GM12878 (cell line): ENCODE results near the gene SNAPC4. TPM values are rescaled to one million over a fixed set of nuclear protein-coding genes. Genes with fewer than 3 reads are reported as not detected.

Experiments
- CBFB ChIP-seq: IDR thresholded peaks from 2 replicates; pipeline ENCODE4 v1.6.1; 2016; ENCODE audit warnings: antibody characterized with exemption, low read depth
- CREB1 ChIP-seq: IDR thresholded peaks from 2 replicates; pipeline ENCODE4 v1.6.1; 2012; ENCODE audit warnings: low read depth, mild to moderate bottlenecking, inconsistent platforms
- CREM ChIP-seq: IDR thresholded peaks from 2 replicates; pipeline ENCODE4 v1.6.1; 2014; ENCODE audit warnings: antibody characterized with exemption, low read depth
- E2F4 ChIP-seq: IDR thresholded peaks from 2 replicates; pipeline ENCODE4 v1.6.1; 2012; ENCODE audit warnings: low read depth, low read length, improper control_type of control experiment
- ESRRA ChIP-seq: IDR thresholded peaks from 2 replicates; pipeline ENCODE4 v1.6.1; 2012; ENCODE audit warnings: mild to moderate bottlenecking, low read length, improper control_type of control experiment
- EZH2 ChIP-seq: IDR thresholded peaks from 2 replicates; pipeline ENCODE4 v1.6.1; 2012; ENCODE audit warnings: low read depth, mild to moderate bottlenecking, control low read depth, inconsistent platforms, low read length, borderline replicate concordance; ENCODE audit not compliant: control insufficient read depth
- FOXK2 ChIP-seq: fragments of 450-650 bp; IDR thresholded peaks from 2 replicates; pipeline ENCODE4 v1.6.1; 2017; ENCODE audit warnings: mild to moderate bottlenecking, moderate library complexity
- GABPA ChIP-seq: IDR thresholded peaks from 2 replicates; pipeline ENCODE4 v1.6.1; 2014; ENCODE audit warnings: antibody characterized with exemption, low read depth, mild to moderate bottlenecking, inconsistent platforms
- HDAC2 ChIP-seq: fragments of 200-600 bp; sonication (generic); IDR thresholded peaks from 2 replicates; pipeline ENCODE4 v1.6.1; 2017
- IRF3 ChIP-seq: fragments of 450-650 bp; IDR thresholded peaks from 2 replicates; pipeline ENCODE4 v1.6.1; 2014; ENCODE audit warnings: mild to moderate bottlenecking
- IRF4 ChIP-seq: IDR thresholded peaks from 2 replicates; pipeline ENCODE4 v1.6.1; 2011; ENCODE audit warnings: low read depth, low read length
- KDM1A ChIP-seq: fragments of 200-600 bp; sonication (generic); IDR thresholded peaks from 2 replicates; pipeline ENCODE4 v1.6.1; 2016; ENCODE audit warnings: borderline replicate concordance
- MEF2A ChIP-seq: IDR thresholded peaks from 2 replicates; pipeline ENCODE4 v1.6.1; 2011; ENCODE audit warnings: low read depth, mild to moderate bottlenecking, low read length, moderate library complexity; ENCODE audit not compliant: insufficient read depth
- MTA2 ChIP-seq: fragments of 450-650 bp; IDR thresholded peaks from 2 replicates; pipeline ENCODE4 v1.6.1; 2016; ENCODE audit warnings: low read depth, mild to moderate bottlenecking, moderate library complexity
- NFYA ChIP-seq: IDR thresholded peaks from 2 replicates; pipeline ENCODE4 v1.6.1; 2011; ENCODE audit warnings: low read depth, mild to moderate bottlenecking, low read length, improper control_type of control experiment, borderline replicate concordance
- NR2C1 ChIP-seq: fragments of 450-650 bp; IDR thresholded peaks from 2 replicates; pipeline ENCODE4 v1.6.1; 2017; ENCODE audit warnings: antibody characterized with exemption, mild to moderate bottlenecking, moderate library complexity
- PAX5 ChIP-seq: IDR thresholded peaks from 2 replicates; pipeline ENCODE4 v1.6.1; 2011; ENCODE audit warnings: low read depth, low read length, borderline replicate concordance
- PBX3 ChIP-seq: IDR thresholded peaks from 2 replicates; pipeline ENCODE4 v1.6.1; 2011; ENCODE audit warnings: mild to moderate bottlenecking, low read depth, low read length, moderate library complexity; ENCODE audit not compliant: insufficient replicate concordance
- POLR2AphosphoS5 ChIP-seq: IDR thresholded peaks from 2 replicates; pipeline ENCODE4 v1.6.1; 2011; ENCODE audit warnings: mild to moderate bottlenecking, low read length, inconsistent platforms
- RB1 ChIP-seq: fragments of 450-650 bp; formaldehyde crosslinking; IDR thresholded peaks from 2 replicates; pipeline ENCODE4 v1.6.1; 2017; ENCODE audit warnings: mild to moderate bottlenecking, borderline replicate concordance
- SMAD1 ChIP-seq: fragments of 450-650 bp; IDR thresholded peaks from 2 replicates; pipeline ENCODE4 v1.6.1; 2018; ENCODE audit warnings: mild to moderate bottlenecking, low read depth; ENCODE audit not compliant: partially characterized antibody
- SRF ChIP-seq, 2 experiments: IDR thresholded peaks; 2 replicates each; pipeline ENCODE4 v1.6.1; 2011; ENCODE audit warnings: low read depth in 2 of 2, low read length in 2 of 2, mild to moderate bottlenecking in 1 of 2, moderate library complexity in 1 of 2
- ZNF24 ChIP-seq: fragments of 450-650 bp; IDR thresholded peaks from 2 replicates; pipeline ENCODE4 v1.6.1; 2017; ENCODE audit warnings: antibody characterized with exemption, mild to moderate bottlenecking
- ZNF622 ChIP-seq: fragments of 450-650 bp; IDR thresholded peaks from 2 replicates; pipeline ENCODE4 v1.6.1; 2017; ENCODE audit warnings: mild to moderate bottlenecking, inconsistent platforms
- polyA plus RNA-seq, 11 experiments: library from polyadenylated mRNA; depleted of rRNA in 4 of 11; unstranded in 6 of 11; stranded (reverse) in 5 of 11; fragments of >200 nt; fragmentation: Nextera tagmentation in 4 of 11; fragmentation: Illumina TruSeq in 1 of 11; extraction: Ambion mirVana in 4 of 11; extraction: Trizol in 1 of 11; gene quantifications; 1 replicate in 1 of 11; 2 replicates in 10 of 11; pipeline versions ENCODE4 v1.2.1 to v1.2.3, GENCODE V29; 2011 to 2016; ENCODE audit warnings: inconsistent platforms in 2 of 11, missing spikeins in 2 of 11, low read depth in 1 of 11
- total RNA-seq, 4 experiments: library from RNA; depleted of rRNA in 3 of 4; stranded (reverse); fragments of >200 nt in 3 of 4; fragmentation: Illumina TruSeq in 1 of 4; extraction: Trizol in 1 of 4; gene quantifications; 2 replicates each; pipeline versions ENCODE4 v1.2.1 to v1.2.3, GENCODE V29; 2013 to 2021
- TF ChIP-seq, protein P1 (sequence below): fragments of 450-650 bp; conservative IDR thresholded peaks from 2 replicates; pipeline ENCODE4 v1.6.1; 2017; ENCODE audit warnings: mild to moderate bottlenecking, moderate library complexity
- TF ChIP-seq, protein P2 (sequence below): IDR thresholded peaks from 2 replicates; pipeline ENCODE4 v1.6.1; 2012; ENCODE audit warnings: low read length, inconsistent platforms

The SNAPC4 gene
- total and polyA plus RNA-seq, 10 of the 15 experiments (the other 5 are each of a cell fraction or from before 2014, with no cell fraction given): 0.42 to 19.8 (median 7.0) TPM

DNA sequence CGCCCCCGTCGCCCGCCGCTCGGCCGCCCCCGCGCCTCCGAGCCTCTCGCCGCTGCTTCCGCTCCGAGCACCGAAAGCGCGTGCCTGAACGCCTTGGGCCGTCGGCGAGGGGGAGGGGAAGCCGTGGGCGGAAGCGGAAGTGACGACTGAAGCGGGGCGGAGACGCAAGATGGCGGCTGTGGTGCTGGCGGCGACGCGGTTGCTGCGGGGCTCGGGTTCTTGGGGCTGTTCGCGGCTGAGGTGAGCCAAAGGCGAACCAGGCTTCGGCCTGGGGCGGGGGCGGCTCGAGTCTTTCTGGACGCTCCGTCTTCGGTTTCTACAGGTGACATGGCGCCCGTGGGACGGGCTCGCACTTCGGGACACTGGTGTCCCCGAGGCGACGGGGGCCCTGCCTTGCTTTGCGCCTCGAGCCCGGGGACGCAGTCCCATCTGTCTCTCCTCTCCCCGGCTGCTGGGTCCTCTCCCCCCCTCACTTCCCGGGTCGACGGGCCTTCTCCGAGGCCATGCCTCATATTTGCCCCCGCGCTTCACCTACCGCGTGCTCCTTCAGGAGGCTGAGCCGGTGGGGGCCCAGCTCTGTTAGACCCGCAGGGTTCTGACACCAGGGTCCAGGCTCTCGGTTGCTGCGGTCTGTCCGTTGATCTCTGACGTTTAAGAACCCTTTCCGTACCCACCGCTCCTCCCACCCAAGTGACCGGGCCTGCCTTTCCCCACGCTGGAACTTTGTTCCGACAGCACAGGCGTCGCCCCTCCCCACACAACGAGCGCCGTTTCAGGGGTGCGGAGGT lies 10.7 kb upstream of the SNAPC4 start, which contains the start of the genes ENTR1 and PMPCA (continued):
- TF ChIP-seq E2F4 (no peak), HDAC2 (0 out of 2 replicates have a peak, but pooled peaks have one; percentile 73), SRF (IDR thresholded peaks at IDR 0.05; ENCODE audit: low read depth in 2 of 2, low read length in 2 of 2) (no peak), RB1 (no peak), CREM (peak; percentile 95), KDM1A (no peak), FOXK2 (no peak), PAX5 (no peak), EZH2 (no peak), ZNF622 (no peak), POLR2AphosphoS5 (peak; percentile 94), ESRRA (no peak), SMAD1 (no peak), IRF4 (no peak), MEF2A (0 out of 2 replicates have a peak, but pooled peaks have one; percentile 49), MTA2 (no peak), NFYA (no peak), IRF3 (no peak), ZNF24 (no peak), CBFB (0 out of 2 replicates have a peak, but pooled peaks have one; percentile 19), NR2C1 (0 out of 2 replicates have a peak, but pooled peaks have one; percentile 22), GABPA (peak; percentile 90), CREB1 (peak; percentile 95), PBX3 (no peak)
- TF ChIP-seq, protein P1, sequence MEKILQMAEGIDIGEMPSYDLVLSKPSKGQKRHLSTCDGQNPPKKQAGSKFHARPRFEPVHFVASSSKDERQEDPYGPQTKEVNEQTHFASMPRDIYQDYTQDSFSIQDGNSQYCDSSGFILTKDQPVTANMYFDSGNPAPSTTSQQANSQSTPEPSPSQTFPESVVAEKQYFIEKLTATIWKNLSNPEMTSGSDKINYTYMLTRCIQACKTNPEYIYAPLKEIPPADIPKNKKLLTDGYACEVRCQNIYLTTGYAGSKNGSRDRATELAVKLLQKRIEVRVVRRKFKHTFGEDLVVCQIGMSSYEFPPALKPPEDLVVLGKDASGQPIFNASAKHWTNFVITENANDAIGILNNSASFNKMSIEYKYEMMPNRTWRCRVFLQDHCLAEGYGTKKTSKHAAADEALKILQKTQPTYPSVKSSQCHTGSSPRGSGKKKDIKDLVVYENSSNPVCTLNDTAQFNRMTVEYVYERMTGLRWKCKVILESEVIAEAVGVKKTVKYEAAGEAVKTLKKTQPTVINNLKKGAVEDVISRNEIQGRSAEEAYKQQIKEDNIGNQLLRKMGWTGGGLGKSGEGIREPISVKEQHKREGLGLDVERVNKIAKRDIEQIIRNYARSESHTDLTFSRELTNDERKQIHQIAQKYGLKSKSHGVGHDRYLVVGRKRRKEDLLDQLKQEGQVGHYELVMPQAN: peak; percentile 75
- TF ChIP-seq, protein P2, sequence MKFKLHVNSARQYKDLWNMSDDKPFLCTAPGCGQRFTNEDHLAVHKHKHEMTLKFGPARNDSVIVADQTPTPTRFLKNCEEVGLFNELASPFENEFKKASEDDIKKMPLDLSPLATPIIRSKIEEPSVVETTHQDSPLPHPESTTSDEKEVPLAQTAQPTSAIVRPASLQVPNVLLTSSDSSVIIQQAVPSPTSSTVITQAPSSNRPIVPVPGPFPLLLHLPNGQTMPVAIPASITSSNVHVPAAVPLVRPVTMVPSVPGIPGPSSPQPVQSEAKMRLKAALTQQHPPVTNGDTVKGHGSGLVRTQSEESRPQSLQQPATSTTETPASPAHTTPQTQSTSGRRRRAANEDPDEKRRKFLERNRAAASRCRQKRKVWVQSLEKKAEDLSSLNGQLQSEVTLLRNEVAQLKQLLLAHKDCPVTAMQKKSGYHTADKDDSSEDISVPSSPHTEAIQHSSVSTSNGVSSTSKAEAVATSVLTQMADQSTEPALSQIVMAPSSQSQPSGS: no peak
